HUDEP-2 (cell line): Measurements from ENCODE around the gene INPP4B.

Experiments
- DNase-seq, 76 experiments: peaks; one replicate each; lab custom pipeline; 2025; ENCODE audit not compliant: unreplicated experiment in 76 of 76; lab: John Stamatoyannopoulos, UW

INPP4B gene

GRCh38 chr4:142324572-142324971, 521.5 kb downstream of the INPP4B start:
- no peak for DNase-seq

GRCh38 chr4:142322996-142323395, 523.1 kb downstream of the INPP4B start:
- DNase-seq: no peak

GRCh38 chr4:142318280-142318679, 527.8 kb downstream of the INPP4B start:
- DNase-seq: no peak

DNA sequence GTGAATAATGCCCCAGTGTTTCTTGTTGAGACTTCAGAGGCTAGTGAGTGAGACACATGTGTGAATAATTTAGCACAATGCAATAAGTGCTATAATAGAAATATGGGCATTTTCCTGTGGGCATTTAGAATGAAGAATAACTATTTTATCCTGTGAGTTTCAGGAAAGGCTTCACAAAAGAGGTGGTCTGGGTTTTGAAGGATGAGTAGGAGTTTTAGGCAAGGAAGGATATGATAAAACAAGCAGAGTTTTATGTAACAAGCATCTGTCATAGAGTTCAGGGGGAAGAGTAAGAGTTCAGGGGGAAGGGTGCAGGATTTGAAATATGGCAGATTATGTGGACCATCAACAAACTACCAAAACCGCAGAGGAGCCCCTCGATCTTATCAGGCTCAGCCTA, 529.2 kb downstream of the INPP4B start:
- DNase-seq: no peak

DNA sequence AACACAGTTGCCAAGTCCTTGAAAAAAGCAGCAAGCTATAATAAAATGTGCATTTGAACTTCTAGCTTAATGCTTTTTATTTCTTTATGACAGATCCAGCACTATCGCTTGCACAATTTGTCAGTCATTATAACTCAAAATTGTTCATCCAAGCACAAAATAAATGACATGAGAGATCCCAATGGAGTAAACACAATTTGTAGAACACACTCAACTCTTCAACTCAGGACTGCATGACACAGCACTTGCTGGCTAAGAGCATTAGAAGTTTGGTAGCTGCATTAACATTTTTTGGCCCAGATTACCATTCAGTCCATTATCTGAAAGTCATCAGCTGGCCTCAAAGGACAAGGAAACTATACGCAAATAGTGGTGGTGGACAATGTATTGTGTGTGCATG, 530.1 kb downstream of the INPP4B start:
- no peak for DNase-seq

DNA sequence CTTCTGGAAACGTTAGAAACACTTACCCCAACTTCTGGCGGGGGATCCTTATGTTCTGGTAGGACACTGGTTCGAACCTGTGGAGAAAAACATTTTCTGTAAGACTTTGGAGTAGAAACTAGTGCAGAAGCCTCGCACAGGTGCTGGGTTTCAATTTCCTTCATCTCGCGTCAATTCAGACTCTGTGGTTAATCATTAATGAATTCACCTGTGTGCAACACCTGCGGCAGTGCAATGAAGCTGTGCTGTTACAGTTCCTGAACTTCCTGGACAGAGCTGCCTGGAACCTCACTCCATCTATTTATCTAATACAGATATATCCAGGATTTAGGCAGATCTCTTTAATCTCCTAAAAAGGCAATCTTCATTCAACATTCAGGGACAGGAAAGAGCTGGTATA, 531.4 kb downstream of the INPP4B start:
- no peak for DNase-seq

DNA sequence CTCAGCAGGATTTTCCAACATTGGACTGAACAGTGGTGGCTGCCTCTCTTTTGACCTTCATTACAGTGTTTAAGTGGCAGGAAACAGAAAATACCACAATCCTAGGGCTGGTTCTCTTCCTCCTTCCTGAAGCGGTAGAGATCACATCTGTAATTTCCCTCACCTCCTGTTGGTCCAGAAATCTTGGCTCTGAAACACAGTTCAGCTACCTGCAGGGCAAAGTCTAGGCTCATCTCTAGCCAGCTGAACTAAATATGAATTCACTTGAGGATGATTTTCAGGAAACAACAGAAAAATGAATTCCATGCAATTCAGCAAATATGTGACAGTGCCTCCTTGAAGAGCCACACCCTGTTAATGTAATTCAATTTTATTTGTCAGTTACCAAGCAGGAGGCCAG, 531.9 kb downstream of the INPP4B start:
- DNase-seq: no peak

DNA sequence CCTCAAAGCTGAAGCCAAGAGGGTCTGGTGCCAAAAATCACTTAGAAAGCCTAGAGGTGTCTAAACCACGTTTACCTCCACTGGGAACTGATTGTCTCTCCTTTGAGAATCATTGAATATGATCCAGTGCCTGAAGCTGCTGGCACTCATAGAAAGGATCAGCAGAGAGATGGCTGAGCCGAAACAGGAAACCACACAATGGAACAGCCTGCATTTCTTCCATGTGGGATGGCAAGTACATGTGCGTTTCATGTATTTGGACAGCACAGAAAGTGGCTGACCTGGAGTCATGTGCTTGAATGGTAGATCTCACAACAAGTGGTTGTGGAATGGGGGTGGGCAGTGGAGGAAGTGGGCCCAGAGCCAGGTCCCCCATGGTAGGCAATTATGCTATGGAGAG, 533.7 kb downstream of the INPP4B start:
- no peak for DNase-seq

- no peak for DNase-seq
Measured at GRCh38 chr4:142311916-142312315, 534.2 kb downstream of the INPP4B start.

- no peak for DNase-seq
Measured at GRCh38 chr4:142309772-142310171, 536.3 kb downstream of the INPP4B start.

- DNase-seq: no peak
Measured at GRCh38 chr4:142307857-142308256, 538.2 kb downstream of the INPP4B start.

DNA sequence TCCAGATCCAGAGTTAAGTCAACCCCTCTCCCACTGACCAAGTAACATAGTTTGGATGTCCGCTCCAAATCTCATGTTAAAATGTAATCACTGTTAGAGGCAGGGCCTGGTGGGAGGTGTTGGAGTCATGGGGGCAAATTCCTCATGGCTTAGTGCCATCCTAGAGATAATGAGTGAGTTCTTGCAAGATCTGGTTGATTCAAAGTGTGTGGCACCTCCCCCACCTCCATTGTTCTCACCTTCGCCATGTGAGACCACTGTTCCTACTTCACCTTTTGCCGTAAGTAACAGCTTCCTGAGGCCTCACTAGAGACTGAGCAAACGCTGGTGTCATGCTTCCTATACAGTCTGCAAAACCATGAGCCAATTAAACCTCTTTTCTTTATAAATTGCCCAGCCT, 548.8 kb downstream of the INPP4B start:
- no peak for DNase-seq

- no peak for DNase-seq
Measured at GRCh38 chr4:142293536-142293935, 552.6 kb downstream of the INPP4B start.

- no peak for DNase-seq
Measured at GRCh38 chr4:142292231-142292630, 553.9 kb downstream of the INPP4B start.

DNA sequence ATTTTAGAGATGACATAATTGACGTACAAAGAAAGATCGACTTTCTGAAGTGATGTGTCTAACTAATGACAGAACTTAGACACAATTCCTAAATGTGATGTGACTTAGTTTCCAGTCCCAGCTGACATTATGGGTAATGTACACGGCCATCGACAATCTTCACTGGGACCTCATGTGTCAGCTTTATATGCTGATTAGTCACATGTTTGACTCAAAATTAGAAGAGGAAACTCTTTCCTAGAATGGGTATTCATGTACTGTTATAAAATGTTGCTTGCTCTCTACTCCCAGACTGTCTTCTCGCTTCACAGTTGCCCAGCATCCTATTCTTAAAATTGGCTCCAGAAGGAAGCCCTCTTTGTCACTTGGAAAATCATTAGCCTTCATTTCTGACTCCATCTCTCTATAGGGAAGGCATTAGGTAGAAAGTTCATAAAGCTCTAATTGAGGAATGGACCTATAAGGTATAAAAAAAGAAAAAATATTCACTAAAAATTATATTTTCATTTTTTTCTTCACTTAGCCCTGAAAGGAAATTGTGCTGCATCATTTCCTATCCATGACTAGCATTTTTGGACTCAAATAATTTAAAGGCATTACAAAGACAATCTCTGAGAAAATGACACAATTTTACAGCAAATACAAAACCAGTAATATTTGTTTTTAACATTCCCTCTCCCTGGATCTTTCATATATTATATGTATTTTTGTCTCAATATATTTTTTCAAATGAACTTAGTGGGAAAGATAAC, 554.6 kb downstream of the INPP4B start:
- DNase-seq: no peak

- no peak for DNase-seq
Measured at GRCh38 chr4:142287371-142287770, 558.7 kb downstream of the INPP4B start.

GRCh38 chr4:142285222-142285583, 560.9 kb downstream of the INPP4B start:
- no peak for DNase-seq

DNA sequence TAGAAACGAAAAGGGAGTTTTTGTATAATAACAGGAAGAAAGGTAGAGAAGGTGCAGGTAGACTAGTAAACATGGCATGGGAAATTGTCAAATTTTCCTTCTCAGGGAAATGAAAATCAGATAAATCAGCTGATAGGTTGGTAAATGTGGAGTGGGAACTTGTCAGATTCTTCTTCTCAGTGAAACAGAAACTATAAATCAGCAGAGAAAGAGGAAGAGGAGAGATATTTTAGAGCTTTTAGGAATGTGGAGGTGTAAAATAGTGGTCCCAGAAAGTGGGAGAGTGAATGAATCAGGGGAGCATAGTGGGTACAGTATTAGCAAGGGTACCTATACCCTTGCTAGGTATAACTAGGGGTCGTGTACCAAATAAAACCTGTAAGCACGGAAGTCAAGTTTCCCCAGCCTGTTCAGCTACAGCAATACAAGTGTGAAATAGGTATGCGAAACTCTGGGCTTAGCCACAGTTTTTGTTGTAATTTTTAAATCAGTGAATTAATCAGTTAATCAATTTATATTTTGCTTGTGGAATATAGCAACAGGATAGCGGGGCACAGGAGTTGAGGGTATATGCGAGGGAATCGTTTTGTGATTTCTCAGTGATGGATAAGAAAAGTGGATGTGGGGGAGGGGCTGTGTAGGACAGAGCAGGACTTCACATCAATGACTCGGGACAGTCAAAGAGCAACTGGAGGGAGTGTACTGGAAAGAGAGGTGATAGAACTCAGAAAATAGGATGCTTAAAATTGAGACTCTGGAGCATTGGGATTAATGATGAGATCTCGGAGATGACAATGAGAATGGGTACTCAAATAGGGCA, 561.5 kb downstream of the INPP4B start:
- no peak for DNase-seq

- no peak for DNase-seq
Measured at GRCh38 chr4:142282870-142283431, 563.1 kb downstream of the INPP4B start.

GRCh38 chr4:142281999-142282398, 564.1 kb downstream of the INPP4B start:
- DNase-seq: no peak

GRCh38 chr4:142278663-142279062, 567.4 kb downstream of the INPP4B start:
- no peak for DNase-seq

DNA sequence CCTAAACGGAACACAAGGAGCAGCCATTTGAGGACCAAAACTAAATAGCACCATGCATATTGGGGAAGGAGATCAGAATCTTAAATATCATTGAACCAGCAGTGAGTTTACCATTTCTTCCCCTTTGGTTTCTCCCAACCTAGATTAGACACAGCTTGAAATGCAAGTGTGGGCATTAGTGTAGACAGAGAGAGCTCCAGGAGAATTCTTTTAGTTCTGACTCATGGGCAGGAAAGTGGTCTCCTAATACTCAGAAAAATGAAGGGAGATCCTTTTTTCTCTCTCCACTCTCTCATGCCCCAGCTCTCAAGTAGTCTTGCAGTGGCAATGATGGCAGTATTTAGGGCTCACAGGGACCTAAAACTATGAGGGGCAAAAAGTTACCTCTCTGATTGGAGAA, 567.9 kb downstream of the INPP4B start:
- DNase-seq: no peak
